Duodenal mucosa (tissue), 2 donors: ENCODE results near the gene AXIN2.

Experiments
- H3K27ac ChIP-seq: one replicate; pipeline ENCODE4 v1.7.0; 2013; ENCODE audit warnings: low read depth, low read length
- H3K27me3 ChIP-seq, 2 donors: one replicate each; pipeline ENCODE4 v1.7.0; 2013; ENCODE audit warnings: low read length in 2 of 2, control low read depth in 1 of 2; ENCODE audit not compliant: insufficient read depth in 2 of 2, control insufficient read depth in 1 of 2
- H3K36me3 ChIP-seq, 2 donors: one replicate each; pipeline ENCODE4 v1.7.0; 2013; ENCODE audit warnings: low read length in 2 of 2, control low read depth in 1 of 2; ENCODE audit not compliant: insufficient read depth in 2 of 2, control insufficient read depth in 1 of 2
- H3K4me1 ChIP-seq, 2 donors: one replicate each; pipeline ENCODE4 v1.7.0; 2013; ENCODE audit warnings: low read length in 2 of 2, control low read depth in 1 of 2; ENCODE audit not compliant: insufficient read depth in 2 of 2, control insufficient read depth in 1 of 2
- H3K4me3 ChIP-seq, 2 donors: one replicate each; pipeline ENCODE4 v1.7.0; 2013; ENCODE audit warnings: low read length in 2 of 2, low read depth in 1 of 2
- H3K9ac ChIP-seq, 2 donors: one replicate each; pipeline ENCODE4 v1.7.0; 2013; ENCODE audit warnings: low read length in 2 of 2, low read depth in 1 of 2
- H3K9me3 ChIP-seq, 2 donors: one replicate each; pipeline ENCODE4 v1.7.0; 2013; ENCODE audit warnings: low read length in 2 of 2, control low read depth in 1 of 2; ENCODE audit not compliant: control insufficient read depth in 1 of 2

The AXIN2 gene

DNA sequence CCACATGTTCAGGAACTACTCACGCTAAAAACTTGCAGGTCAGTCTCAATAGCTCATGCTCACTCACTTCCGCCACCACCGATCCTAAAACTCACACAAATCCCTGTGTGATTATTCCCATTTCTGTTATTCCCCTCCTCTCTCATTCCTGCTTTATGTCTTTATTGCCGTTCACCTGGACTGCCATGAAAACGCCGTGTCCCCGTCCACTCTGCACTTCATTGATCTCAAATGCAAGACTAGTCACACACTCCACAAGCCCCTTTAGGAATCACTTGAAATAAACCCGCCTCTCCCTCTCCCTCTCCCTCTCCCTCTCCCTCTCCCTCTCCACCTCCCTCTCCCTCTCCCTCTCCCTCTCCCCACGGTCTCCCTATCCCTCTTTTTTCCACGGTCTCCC lies 78.0 kb downstream of the AXIN2 start:
- no peak overlapping the region for H3K27ac ChIP-seq
- no peak overlapping the region for H3K9ac ChIP-seq
- no peaks in the 10 kb centered on the region for H3K27me3 ChIP-seq
- no peaks in the 10 kb centered on the region for H3K36me3 ChIP-seq
- no peaks in the 10 kb centered on the region for H3K4me1 ChIP-seq
- no peak overlapping the region for H3K4me3 ChIP-seq
- H3K9me3 ChIP-seq, result no peaks in the 10 kb centered on the region

DNA sequence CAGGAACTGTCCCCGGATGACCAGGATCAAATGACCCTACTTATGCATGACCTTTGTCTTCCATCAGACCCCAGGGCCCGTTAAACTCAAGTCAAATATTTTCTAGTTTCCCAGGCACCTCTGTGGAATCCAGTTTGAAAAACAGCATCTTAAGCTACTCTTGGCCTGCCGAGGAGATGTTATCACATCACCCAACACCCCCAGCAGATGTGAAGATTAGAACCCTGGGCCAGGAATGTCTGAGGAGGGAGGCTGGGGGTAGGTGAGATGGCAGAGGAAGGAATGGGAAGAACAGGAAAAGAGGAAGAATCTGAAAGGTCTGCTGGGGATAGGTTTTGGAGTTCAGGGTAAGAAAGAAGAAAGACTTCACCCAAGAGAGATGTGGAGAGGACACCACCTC lies 79.2 kb downstream of the AXIN2 start:
- Histone ChIP-seq H3K27me3 (no peaks in the 10 kb centered on the region), H3K9me3 (no peaks in the 10 kb centered on the region), H3K9ac (no peak overlapping the region), H3K4me1 (no peaks in the 10 kb centered on the region), H3K36me3 (no peaks in the 10 kb centered on the region), H3K4me3 (no peak overlapping the region), H3K27ac (no peak overlapping the region)

DNA sequence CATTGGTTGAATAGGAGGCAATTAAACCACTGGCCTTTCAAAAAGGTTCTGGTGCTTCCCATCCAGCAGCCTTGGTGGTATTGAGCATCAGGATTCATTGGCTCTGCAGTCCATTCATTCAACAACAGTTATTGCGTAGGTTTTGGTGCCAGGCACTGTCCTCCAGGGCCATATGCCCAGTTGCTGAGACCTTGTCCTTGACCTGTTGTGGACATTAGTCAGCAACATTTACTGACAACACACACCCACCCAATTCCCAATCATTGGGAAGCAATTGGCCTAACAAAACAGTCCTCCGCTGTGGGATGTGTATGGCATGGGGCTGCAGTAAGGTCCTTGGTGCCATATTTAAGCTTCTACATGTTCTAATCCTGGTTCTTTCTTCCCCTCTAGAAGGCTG lies 82.2 kb downstream of the AXIN2 start:
- H3K9ac ChIP-seq, result no peak overlapping the region
- no peaks in the 10 kb centered on the region for H3K9me3 ChIP-seq
- H3K27me3 ChIP-seq, result no peaks in the 10 kb centered on the region
- peaks cover 0 to 4% of the 10 kb centered on the region in 2 donors for H3K4me1 ChIP-seq
- no peak overlapping the region for H3K27ac ChIP-seq
- no peaks in the 10 kb centered on the region for H3K36me3 ChIP-seq
- H3K4me3 ChIP-seq, result no peak overlapping the region
